ENCODE data around the gene C2CD4C.

C2CD4C gene

DNA sequence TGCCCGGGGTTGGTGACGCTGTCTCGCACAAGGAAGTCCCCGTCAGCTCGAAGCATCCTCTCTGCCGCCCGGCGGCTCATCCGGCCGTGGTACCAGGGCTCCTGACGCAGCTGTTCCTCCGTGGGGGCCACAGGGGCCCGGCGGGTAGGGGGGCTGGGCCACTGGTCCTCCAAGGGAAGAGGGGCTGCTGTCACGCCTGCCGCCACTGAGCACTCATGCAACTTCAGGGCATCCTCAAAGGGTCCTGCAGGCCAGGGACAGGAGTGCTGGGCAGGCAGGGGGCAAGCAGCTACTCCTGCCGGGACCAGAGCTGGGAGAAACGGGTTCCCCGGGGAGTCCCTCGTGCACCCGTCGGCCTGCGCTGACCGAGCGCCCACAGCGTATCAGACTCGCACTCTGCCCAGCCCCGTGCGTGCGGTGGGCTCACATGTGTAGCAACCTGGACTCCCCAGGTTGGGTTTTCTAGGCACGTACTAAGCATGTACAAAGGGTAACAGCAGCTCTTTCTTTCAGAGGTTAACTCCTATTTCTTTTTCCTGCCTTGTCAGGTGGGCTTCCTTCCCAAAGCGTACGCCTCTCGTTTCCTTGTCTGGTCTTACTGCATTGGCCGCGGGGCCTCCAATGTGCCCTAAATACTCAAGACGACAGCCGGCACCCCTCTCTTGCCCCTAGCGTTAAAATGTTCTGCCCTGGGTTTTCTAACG lies 13.4 kb upstream of the C2CD4C start:
- H3K4me3 ChIP-seq (ENCODE audit: control insufficient read depth, low read depth, low read length) = no peak overlapping the region
- DNase-seq (ENCODE audit: low read depth) = no peak
- TF ChIP-seq CTCF (conservative IDR thresholded peaks at IDR 0.05; ENCODE audit: control insufficient read depth, insufficient read depth, low read depth, low read length) = no peak

GRCh38 chr19:419721-420515 lies 11.0 kb upstream of the C2CD4C start:
- no peak overlapping the region for H3K4me3 ChIP-seq (ENCODE audit: control insufficient read depth, low read depth, low read length)

DNA sequence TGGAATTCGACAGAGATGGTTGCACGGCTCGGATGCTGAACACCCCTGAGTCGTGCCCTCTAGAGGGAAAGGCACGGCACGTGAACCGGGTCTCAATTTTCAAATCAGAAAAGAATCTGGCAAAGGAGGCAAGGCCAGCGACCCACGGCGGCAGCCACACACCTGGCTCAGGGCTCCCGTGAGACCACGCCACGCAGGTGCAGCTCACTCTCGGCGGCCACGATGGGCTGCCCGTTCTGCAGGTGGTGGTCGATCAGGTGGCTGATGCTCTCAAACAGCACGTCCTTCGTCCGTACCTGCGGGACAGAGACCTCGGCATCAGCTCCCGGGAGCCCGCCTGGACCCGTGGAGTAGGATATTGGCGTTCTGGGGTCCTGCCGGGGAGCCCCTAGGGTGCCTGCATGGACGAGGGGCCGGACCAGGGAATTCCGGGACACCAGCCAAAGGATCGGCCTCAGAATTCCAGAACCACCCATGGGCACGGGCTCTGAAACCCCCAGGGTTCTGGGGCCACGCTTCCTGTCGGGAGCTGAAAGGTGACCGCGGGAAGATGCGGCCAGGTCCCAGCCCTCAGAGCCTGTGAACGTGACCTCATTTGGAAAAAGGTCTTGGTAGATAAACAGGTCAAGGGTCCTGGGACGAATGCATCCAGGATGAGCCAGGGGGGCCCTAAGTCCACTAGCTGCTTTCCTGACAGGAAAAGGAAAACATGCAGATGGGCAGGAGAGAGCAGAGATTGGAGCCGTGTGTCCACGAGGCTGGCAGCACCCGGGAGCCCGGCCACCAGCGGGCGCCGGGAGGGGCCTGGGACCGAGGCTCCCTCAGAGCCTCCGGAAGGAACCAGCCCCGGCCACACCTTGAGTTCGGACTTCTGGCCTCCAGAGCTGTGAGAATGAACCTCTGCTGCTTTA lies 10.1 kb upstream of the C2CD4C start:
- H3K4me3 ChIP-seq (ENCODE audit: control insufficient read depth, low read depth, low read length) = no peak overlapping the region
- DNase-seq (ENCODE audit: low read depth) = no peak
- no peak for TF ChIP-seq CTCF (conservative IDR thresholded peaks at IDR 0.05; ENCODE audit: control insufficient read depth, insufficient read depth, low read depth, low read length)

More at GRCh38 chr19:419721-420515, 11.0 kb upstream of the C2CD4C start:
- no peak for DNase-seq (ENCODE audit: low read depth)
- no peak for TF ChIP-seq CTCF (conservative IDR thresholded peaks at IDR 0.05; ENCODE audit: control insufficient read depth, insufficient read depth, low read depth, low read length)

DNA sequence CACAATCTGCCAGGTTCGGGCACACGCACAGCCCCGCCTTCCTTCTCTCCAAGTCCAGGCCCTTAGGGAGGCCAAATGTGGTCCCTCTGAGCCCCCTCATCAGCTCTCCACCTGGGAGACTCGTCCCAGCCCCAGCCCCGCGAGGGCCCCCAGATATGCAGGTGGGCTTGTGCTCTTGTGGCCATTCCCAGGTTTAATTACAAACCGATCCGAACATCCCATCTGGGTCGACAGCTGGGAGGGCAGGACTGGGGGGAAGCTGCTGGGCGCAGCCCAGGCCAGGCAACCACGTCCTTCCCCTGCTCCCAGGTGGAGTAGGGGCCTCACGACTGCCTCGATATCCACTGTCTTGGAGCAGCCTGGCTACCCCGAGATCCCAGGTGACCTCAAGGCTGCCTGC lies 7.5 kb upstream of the C2CD4C start:
- DNase-seq (ENCODE audit: low read depth) = no peak
- no peak for TF ChIP-seq CTCF (conservative IDR thresholded peaks at IDR 0.05; ENCODE audit: control insufficient read depth, insufficient read depth, low read depth, low read length)
- no peak overlapping the region for H3K4me3 ChIP-seq (ENCODE audit: control insufficient read depth, low read depth, low read length)

DNA sequence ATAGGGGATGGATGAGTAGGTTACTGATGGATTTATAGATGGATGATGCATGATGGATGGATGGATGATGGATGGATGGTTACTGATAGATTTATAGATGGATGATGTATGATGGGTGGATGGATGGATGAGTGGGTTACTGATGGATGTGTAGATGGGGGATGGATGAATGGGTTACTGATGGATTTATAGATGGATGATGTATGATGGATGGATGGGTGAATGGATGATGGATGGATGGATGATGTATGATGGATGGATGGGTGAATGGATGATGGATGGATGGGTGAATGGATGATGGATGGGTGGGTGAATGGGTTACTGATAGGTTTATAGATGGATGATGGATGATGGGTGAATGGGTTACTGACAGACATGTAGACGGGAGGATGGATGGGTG lies 6.3 kb upstream of the C2CD4C start:
- TF ChIP-seq CTCF (conservative IDR thresholded peaks at IDR 0.05; ENCODE audit: control insufficient read depth, insufficient read depth, low read depth, low read length) = no peak
- DNase-seq (ENCODE audit: low read depth) = no peak
- no peak overlapping the region for H3K4me3 ChIP-seq (ENCODE audit: control insufficient read depth, low read depth, low read length)

DNA sequence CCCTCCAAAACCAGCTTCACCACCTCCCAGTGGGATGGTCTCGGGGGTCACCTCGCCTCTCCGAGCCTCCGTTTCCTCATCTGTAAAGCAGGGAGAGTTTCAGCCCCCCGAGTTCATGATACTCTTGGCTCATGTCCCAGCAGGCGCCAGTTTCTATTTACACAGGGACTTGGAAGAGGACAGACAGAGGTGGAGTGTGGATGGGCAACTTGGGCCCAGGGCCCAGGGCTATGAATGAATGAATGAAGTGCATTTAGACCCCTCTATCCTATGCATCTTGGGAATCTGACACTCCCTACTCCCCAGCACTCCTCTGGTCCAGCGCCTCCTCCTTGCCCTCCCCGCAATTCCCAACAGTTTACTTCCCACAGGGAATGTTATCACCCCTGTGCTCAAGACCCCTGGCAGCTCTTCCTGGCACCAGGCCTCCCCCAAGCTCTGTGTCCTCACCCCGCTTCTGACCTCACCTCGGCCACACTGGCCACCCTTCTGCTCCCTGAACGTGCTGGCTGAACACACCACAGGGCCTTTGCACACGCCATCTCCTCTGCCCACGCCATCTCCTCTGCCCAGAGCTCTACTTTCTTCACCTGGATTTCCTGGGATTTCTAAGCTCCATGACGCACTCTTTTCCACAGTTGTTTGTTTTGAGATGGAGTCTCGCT lies 4.9 kb upstream of the C2CD4C start:
- no peak for TF ChIP-seq CTCF (conservative IDR thresholded peaks at IDR 0.05; ENCODE audit: control insufficient read depth, insufficient read depth, low read depth, low read length)
- no peak for DNase-seq (ENCODE audit: low read depth)
- H3K4me3 ChIP-seq (ENCODE audit: control insufficient read depth, low read depth, low read length) = no peak overlapping the region
